Testis (tissue), 2 donors: ENCODE results near the gene SYCE3.

Experiments
- POLR2A ChIP-seq: fragments of 450-650 bp; IDR thresholded peaks from one replicate; pipeline ENCODE4 v1.6.1; 2017; ENCODE audit warnings: antibody characterized with exemption, mild to moderate bottlenecking, moderate library complexity
- TF ChIP-seq, protein P1 (sequence below), 3 experiments: fragments of 450-650 bp in 2 of 3; fragments of 200-600 bp in 1 of 3; sonication (generic) in 1 of 3; IDR thresholded peaks; one replicate each; pipeline ENCODE4 v1.5.1; 2016 to 2019; ENCODE audit warnings: antibody characterized with exemption in 3 of 3, mild to moderate bottlenecking in 2 of 3, moderate library complexity in 1 of 3

DNA sequence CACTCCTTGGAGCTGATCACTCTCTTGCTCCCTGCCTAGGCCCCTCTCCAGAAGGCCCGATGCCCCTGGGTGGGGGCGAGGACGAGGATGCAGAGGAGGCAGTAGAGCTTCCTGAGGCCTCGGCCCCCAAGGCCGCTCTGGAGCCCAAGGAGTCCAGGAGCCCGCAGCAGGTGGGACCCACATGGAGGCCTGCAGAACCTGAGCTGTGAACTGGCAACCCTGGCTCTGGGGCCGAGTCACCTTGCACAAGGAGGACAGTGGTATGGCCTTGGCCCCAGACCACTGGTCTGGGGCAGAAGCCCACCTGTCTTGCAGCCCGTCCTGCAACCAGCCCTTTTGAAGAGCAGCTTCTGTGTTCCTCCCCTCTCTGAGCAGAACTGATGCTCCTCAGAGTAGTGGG, 43.6 kb downstream of the SYCE3 start:
- TF ChIP-seq, protein P1, sequence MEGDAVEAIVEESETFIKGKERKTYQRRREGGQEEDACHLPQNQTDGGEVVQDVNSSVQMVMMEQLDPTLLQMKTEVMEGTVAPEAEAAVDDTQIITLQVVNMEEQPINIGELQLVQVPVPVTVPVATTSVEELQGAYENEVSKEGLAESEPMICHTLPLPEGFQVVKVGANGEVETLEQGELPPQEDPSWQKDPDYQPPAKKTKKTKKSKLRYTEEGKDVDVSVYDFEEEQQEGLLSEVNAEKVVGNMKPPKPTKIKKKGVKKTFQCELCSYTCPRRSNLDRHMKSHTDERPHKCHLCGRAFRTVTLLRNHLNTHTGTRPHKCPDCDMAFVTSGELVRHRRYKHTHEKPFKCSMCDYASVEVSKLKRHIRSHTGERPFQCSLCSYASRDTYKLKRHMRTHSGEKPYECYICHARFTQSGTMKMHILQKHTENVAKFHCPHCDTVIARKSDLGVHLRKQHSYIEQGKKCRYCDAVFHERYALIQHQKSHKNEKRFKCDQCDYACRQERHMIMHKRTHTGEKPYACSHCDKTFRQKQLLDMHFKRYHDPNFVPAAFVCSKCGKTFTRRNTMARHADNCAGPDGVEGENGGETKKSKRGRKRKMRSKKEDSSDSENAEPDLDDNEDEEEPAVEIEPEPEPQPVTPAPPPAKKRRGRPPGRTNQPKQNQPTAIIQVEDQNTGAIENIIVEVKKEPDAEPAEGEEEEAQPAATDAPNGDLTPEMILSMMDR (IDR thresholded peaks at IDR 0.05): no peak
- TF ChIP-seq POLR2A: no peak
